Middle frontal gyrus (tissue), 1 donor: ENCODE results near the gene OR4D9.

Experiments used
- DNase-seq: peaks from one replicate; pipeline ENCODE4 v3.0.0-alpha.2; 2015; ENCODE audit warnings: low spot score; ENCODE audit errors: extremely low spot score

OR4D9 gene

GRCh38 chr11:59550368-59550841 lies 39.1 kb downstream of the OR4D9 start:
- peak; percentile 61 for DNase-seq

GRCh38 chr11:59550842-59551658 lies 39.7 kb downstream of the OR4D9 start:
- peak; percentile 60 for DNase-seq

GRCh38 chr11:59551659-59552521 lies 40.6 kb downstream of the OR4D9 start:
- no peak for DNase-seq

DNA sequence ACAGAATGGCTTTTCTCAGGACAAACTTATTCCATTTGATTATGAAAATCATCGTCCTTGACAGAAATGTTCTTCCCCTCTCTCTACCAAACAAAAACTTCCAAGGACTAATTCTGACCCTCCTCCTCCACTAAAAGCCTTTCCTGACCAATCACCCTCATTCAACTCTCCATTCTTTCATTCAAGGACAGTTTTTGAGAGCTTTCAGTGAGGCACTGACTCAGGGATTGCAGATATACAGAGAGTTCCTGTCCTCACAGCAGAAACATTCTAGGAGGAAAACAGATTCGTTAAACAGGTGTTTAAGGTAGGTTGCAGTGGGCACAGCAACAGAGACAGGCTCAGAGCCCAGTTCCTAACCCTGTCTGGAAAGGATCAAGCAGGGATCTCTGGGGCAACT lies 41.5 kb downstream of the OR4D9 start:
- no peak for DNase-seq

- no peak for DNase-seq
These were observed 42.0 kb downstream of the OR4D9 start for GRCh38 chr11:59553323-59553722.

GRCh38 chr11:59555601-59556114 lies 44.3 kb downstream of the OR4D9 start:
- DNase-seq, result no peak

DNA sequence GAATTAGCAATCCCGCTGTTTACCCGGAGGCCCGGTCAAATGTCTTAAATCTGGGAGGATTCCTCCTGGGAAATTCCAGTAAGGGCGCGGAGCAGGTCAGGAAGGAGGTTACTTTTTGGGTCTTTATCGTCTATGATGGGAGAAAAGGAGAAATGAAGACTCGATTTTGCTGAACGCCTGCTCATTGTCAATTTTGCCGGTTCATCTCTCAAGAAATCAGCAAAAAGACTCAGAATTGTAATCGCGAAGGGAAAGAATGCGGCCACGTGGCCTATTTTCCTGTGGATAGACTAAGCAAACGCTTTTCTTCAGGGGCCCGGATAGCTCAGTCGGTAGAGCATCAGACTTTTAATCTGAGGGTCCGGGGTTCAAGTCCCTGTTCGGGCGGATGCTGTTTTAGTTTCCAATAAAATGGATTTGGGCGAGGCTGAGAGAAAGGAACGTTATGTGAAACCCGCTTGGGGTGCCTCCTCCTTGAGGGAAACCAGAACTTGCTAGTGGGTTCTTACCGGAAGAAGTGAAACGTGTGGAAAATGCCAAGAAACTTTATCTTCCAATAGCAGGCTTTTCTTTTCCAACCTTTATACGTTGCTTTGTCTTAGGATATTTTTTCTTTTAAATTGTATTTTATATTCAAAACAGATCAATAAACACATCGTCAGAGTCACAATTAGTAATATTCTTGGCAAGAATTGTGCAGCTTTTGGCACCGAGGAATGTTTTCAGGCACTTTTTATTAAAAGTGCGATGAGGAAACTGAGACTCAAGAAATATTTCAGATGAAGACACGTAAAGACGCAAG lies 45.0 kb downstream of the OR4D9 start:
- DNase-seq, result peak; percentile 55

- DNase-seq, result no peak
These were observed 45.6 kb downstream of the OR4D9 start for GRCh38 chr11:59556917-59557348.

DNA sequence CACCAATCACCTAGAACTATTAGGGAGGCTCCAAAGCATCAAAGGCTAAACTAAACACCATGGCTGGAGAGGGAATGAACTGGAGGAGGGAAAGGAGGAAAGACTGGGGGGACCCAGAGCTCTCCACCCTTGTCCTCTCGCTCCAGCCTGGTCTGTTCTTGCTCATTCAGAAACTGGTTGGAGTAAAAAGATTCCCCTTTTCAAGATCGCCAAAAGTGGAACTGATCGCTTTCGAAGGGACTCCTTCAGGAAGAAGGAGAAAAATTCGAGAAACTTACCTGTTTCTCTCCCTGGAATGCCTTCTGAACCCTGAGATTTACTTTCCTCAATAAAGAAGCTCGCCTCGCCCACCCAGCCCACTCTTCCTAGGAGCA lies 46.9 kb downstream of the OR4D9 start:
- DNase-seq, result no peak

DNA sequence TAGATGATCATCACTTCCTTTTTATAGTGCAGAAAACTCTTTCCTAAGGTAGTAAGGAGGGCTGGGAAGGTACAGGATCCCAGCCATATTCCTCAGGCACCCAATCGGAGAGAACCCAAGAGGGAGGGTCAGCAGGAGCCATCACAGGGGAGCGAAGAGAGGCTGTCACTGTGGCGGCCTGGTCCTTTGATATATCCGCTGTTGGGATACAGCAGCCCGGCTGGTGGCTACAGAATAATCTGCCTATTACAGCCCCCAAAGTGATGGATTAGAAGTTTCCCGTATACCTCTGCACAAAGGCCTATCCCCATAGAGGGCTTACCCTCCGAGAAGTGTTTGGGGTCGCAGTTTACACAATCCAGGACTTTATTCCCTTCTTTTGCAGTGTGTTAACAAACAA lies 48.5 kb downstream of the OR4D9 start:
- no peak for DNase-seq

- DNase-seq, result peak; percentile 49
These were observed 49.0 kb downstream of the OR4D9 start for GRCh38 chr11:59560290-59560701.

- peak; percentile 53 for DNase-seq
These were observed 49.5 kb downstream of the OR4D9 start for GRCh38 chr11:59560702-59561473.

DNA sequence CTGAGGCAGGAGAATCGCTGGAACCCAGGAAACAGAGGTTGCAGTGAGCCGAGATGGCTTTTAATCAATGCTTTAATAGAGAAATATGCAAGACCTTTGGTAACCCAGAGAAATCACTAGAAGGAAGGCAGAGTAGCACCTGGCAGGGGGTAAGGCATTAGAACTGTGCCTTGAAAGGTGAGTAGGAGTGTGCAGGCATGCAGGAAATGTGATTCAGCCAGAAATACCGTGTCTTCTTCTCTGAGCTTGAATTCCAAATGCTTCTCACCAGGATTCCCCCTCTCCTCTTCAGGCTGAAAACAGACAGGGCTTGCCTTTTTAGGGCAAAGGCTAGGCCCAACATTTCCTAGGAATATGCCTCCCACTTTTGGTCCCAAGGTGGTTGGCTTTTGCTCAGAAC lies 51.0 kb downstream of the OR4D9 start:
- no peak for DNase-seq
